HepG2 (cell line): Measurements from ENCODE around the gene TAB2. TPM values are rescaled to one million over a fixed set of nuclear protein-coding genes. Genes with fewer than 3 reads are reported as not detected.

Experiments
- ARNTL ChIP-seq: sonication (generic); formaldehyde crosslinking; IDR thresholded peaks from 2 replicates; pipeline ENCODE4 v1.4.0; 2020; ENCODE audit warnings: mild to moderate bottlenecking, missing genetic modification reagents
- ATF7 ChIP-seq, 2 experiments: fragments of 450-650 bp in 1 of 2; sonication (generic) in 1 of 2; formaldehyde crosslinking in 1 of 2; IDR thresholded peaks; 2 replicates each; pipeline versions ENCODE4 v1.4.0 to v1.6.1; 2016 to 2020; ENCODE audit warnings: antibody characterized with exemption in 1 of 2, mild to moderate bottlenecking in 1 of 2, missing genetic modification reagents in 1 of 2
- BRD4 ChIP-seq: sonication (generic); formaldehyde crosslinking; IDR thresholded peaks from 2 replicates; pipeline ENCODE4 v1.4.0; 2020; ENCODE audit warnings: missing genetic modification reagents
- DRAP1 ChIP-seq: IDR thresholded peaks from 2 replicates; pipeline ENCODE4 v1.6.1; 2016; ENCODE audit warnings: missing genetic modification reagents, missing compliant biosample characterization
- HNF4A ChIP-seq: sonication (generic); formaldehyde crosslinking; IDR thresholded peaks from 2 replicates; pipeline ENCODE4 v1.4.0; 2020; ENCODE audit warnings: missing genetic modification reagents
- KDM5B ChIP-seq: sonication (generic); formaldehyde crosslinking; IDR thresholded peaks from 2 replicates; pipeline ENCODE4 v1.4.0; 2020; ENCODE audit warnings: missing genetic modification reagents, mild to moderate bottlenecking, borderline replicate concordance
- NFE2 ChIP-seq: sonication (generic); formaldehyde crosslinking; IDR thresholded peaks from 2 replicates; pipeline ENCODE4 v1.4.0; 2020; ENCODE audit warnings: missing genetic modification reagents
- PHF8 ChIP-seq: sonication (generic); formaldehyde crosslinking; IDR thresholded peaks from 2 replicates; pipeline ENCODE4 v1.5.0; 2020; ENCODE audit warnings: missing genetic modification reagents
- RBM22 ChIP-seq: fragments of 200-400 bp; formaldehyde crosslinking; optimal IDR thresholded peaks from 2 replicates; pipeline ENCODE3; 2017; ENCODE audit warnings: mild to moderate bottlenecking, low read length, moderate library complexity
- SIN3B ChIP-seq: fragments of 150-350 bp; IDR thresholded peaks from 2 replicates; pipeline ENCODE4 v1.6.1; 2014; ENCODE audit warnings: low read length
- TCF7 ChIP-seq: sonication (generic); IDR thresholded peaks from 2 replicates; pipeline ENCODE4 v1.6.1; 2016; ENCODE audit warnings: antibody characterized with exemption, low read depth
- XRCC5 ChIP-seq: fragments of 200-400 bp; formaldehyde crosslinking; optimal IDR thresholded peaks from 2 replicates; pipeline ENCODE3; 2017; ENCODE audit warnings: mild to moderate bottlenecking, low read length
- ZFP90 ChIP-seq: sonication (generic); formaldehyde crosslinking; IDR thresholded peaks from 2 replicates; pipeline ENCODE4 v1.8.0; 2022; ENCODE audit warnings: missing genetic modification reagents, mild to moderate bottlenecking, inconsistent platforms, borderline replicate concordance
- ZNF383 ChIP-seq: sonication (generic); formaldehyde crosslinking; IDR thresholded peaks from 2 replicates; pipeline ENCODE4 v1.4.0; 2020; ENCODE audit warnings: missing genetic modification reagents, mild to moderate bottlenecking, borderline replicate concordance
- ZNF468 ChIP-seq: sonication (generic); formaldehyde crosslinking; IDR thresholded peaks from 2 replicates; pipeline ENCODE4 v1.8.0; 2022; ENCODE audit warnings: mild to moderate bottlenecking, moderate library complexity, missing genetic modification reagents
- ZNF567 ChIP-seq: sonication (generic); formaldehyde crosslinking; IDR thresholded peaks from 2 replicates; pipeline ENCODE4 v1.8.1; 2023; ENCODE audit warnings: mild to moderate bottlenecking, missing genetic modification reagents, borderline replicate concordance
- ZNF605 ChIP-seq: sonication (generic); formaldehyde crosslinking; IDR thresholded peaks from 2 replicates; pipeline ENCODE4 v1.8.0; 2022; ENCODE audit warnings: mild to moderate bottlenecking, missing genetic modification reagents
- ZNF672 ChIP-seq: sonication (generic); formaldehyde crosslinking; IDR thresholded peaks from 2 replicates; pipeline ENCODE4 v1.8.1; 2022; ENCODE audit warnings: missing genetic modification reagents
- polyA plus RNA-seq, 8 experiments: library from polyadenylated mRNA; depleted of rRNA in 3 of 8; stranded (reverse) in 7 of 8; unstranded in 1 of 8; fragments of >200 nt; fragmentation: Illumina TruSeq in 4 of 8; extraction: Trizol in 4 of 8; gene quantifications; 2 replicates each; pipeline versions ENCODE4 v1.2.1 to v1.2.3, GENCODE V29; 2011 to 2016; ENCODE audit warnings: low read depth in 4 of 8, missing spikeins in 1 of 8, mixed read lengths in 1 of 8; ENCODE audit not compliant: insufficient read depth in 1 of 8
- total RNA-seq, 5 experiments: library from RNA; depleted of rRNA; stranded (reverse); fragments of >200 nt; fragmentation: Illumina TruSeq; extraction: Trizol; gene quantifications; 2 replicates each; pipeline ENCODE4 v1.2.3, GENCODE V29; 2016; ENCODE audit warnings: low read depth in 1 of 5
- TF ChIP-seq, protein P1 (sequence below): sonication (generic); formaldehyde crosslinking; IDR thresholded peaks from 2 replicates; pipeline ENCODE4 v1.5.1; 2020; ENCODE audit warnings: mild to moderate bottlenecking, missing genetic modification reagents, borderline replicate concordance
- TF ChIP-seq, protein P2 (sequence below): sonication (generic); formaldehyde crosslinking; IDR thresholded peaks from 2 replicates; pipeline ENCODE4 v1.5.0; 2020; ENCODE audit warnings: mild to moderate bottlenecking, missing genetic modification reagents

TAB2 gene
- total and polyA plus RNA-seq, 2 of the 13 experiments (the other 11 are each of a cell fraction or from before 2014, with no cell fraction given): 23.7 to 50.2 TPM

GRCh38 chr6:149440735-149441671 is 123.5 kb downstream of the TAB2 start (continued):
- TF ChIP-seq TCF7 (no peak), ZNF468 (CRISPR knock-in tag) (no peak), ZNF383 (CRISPR knock-in tag) (0 out of 2 replicates have a peak, but pooled peaks have one; percentile 42), ZNF672 (CRISPR knock-in tag) (no peak), ARNTL (CRISPR knock-in tag) (peak; percentile 58; the same call in 1 of the 2 replicates), XRCC5 (peak; percentile 38), KDM5B (CRISPR knock-in tag) (no peak), SIN3B (no peak), ZNF605 (CRISPR knock-in tag) (0 out of 2 replicates have a peak, but pooled peaks have one; percentile 43), HNF4A (CRISPR knock-in tag) (peak; percentile 65), PHF8 (peak; percentile 42), BRD4 (CRISPR knock-in tag) (peak; percentile 61; the same call in 1 of the 2 replicates), ZFP90 (CRISPR knock-in tag) (peak; percentile 71; the same call in 1 of the 2 replicates), ATF7 (IDR thresholded peaks at IDR 0.05) (no peak), ATF7 (CRISPR knock-in tag; IDR thresholded peaks at IDR 0.05) (peak; percentile 52; the same call in 1 of the 2 replicates), RBM22 (no peak), NFE2 (CRISPR knock-in tag) (0 out of 2 replicates have a peak, but pooled peaks have one; percentile 20), DRAP1 (CRISPR knock-in tag) (peak; percentile 7; the same call in 1 of the 2 replicates), ZNF567 (CRISPR knock-in tag) (peak; percentile 82; the same call in 1 of the 2 replicates)
- TF ChIP-seq, protein P1, sequence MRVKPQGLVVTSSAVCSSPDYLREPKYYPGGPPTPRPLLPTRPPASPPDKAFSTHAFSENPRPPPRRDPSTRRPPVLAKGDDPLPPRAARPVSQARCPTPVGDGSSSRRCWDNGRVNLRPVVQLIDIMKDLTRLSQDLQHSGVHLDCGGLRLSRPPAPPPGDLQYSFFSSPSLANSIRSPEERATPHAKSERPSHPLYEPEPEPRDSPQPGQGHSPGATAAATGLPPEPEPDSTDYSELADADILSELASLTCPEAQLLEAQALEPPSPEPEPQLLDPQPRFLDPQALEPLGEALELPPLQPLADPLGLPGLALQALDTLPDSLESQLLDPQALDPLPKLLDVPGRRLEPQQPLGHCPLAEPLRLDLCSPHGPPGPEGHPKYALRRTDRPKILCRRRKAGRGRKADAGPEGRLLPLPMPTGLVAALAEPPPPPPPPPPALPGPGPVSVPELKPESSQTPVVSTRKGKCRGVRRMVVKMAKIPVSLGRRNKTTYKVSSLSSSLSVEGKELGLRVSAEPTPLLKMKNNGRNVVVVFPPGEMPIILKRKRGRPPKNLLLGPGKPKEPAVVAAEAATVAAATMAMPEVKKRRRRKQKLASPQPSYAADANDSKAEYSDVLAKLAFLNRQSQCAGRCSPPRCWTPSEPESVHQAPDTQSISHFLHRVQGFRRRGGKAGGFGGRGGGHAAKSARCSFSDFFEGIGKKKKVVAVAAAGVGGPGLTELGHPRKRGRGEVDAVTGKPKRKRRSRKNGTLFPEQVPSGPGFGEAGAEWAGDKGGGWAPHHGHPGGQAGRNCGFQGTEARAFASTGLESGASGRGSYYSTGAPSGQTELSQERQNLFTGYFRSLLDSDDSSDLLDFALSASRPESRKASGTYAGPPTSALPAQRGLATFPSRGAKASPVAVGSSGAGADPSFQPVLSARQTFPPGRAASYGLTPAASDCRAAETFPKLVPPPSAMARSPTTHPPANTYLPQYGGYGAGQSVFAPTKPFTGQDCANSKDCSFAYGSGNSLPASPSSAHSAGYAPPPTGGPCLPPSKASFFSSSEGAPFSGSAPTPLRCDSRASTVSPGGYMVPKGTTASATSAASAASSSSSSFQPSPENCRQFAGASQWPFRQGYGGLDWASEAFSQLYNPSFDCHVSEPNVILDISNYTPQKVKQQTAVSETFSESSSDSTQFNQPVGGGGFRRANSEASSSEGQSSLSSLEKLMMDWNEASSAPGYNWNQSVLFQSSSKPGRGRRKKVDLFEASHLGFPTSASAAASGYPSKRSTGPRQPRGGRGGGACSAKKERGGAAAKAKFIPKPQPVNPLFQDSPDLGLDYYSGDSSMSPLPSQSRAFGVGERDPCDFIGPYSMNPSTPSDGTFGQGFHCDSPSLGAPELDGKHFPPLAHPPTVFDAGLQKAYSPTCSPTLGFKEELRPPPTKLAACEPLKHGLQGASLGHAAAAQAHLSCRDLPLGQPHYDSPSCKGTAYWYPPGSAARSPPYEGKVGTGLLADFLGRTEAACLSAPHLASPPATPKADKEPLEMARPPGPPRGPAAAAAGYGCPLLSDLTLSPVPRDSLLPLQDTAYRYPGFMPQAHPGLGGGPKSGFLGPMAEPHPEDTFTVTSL: no peak
- TF ChIP-seq, protein P2, sequence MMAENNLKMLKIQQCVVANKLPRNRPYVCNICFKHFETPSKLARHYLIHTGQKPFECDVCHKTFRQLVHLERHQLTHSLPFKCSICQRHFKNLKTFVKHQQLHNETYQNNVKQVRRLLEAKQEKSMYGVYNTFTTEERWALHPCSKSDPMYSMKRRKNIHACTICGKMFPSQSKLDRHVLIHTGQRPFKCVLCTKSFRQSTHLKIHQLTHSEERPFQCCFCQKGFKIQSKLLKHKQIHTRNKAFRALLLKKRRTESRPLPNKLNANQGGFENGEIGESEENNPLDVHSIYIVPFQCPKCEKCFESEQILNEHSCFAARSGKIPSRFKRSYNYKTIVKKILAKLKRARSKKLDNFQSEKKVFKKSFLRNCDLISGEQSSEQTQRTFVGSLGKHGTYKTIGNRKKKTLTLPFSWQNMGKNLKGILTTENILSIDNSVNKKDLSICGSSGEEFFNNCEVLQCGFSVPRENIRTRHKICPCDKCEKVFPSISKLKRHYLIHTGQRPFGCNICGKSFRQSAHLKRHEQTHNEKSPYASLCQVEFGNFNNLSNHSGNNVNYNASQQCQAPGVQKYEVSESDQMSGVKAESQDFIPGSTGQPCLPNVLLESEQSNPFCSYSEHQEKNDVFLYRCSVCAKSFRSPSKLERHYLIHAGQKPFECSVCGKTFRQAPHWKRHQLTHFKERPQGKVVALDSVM (CRISPR knock-in tag): peak; percentile 23; the same call in 1 of the 2 replicates
